ENCODE results near the gene CACNB2.

CACNB2 gene

GRCh38 chr10:18293536-18294510, 153.6 kb downstream of the CACNB2 start:
- DNase-seq (ENCODE audit: low read depth), result no peak

GRCh38 chr10:18294633-18295032, 154.4 kb downstream of the CACNB2 start:
- DNase-seq (ENCODE audit: low read depth), result no peak

DNA sequence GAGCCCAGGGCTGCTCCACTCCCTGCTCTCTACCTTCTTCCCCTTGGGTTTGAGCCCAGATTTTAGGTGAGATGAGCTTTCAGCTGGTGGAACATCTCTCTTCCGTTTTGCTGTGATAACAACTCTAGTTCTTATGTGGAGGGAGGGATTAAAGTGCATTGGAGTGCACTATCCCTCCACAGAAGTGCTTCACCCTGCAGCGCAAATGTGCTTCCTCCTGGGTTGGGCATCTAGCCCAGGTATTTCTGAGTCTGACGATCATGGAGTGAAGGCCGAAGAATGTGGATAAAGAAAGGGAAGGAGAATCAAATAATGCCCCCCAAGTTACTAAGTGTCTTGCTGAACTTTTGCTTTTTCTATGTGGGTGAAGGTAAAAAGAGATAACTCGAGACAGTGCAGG, 157.4 kb downstream of the CACNB2 start:
- DNase-seq (ENCODE audit: low read depth), result no peak

DNA sequence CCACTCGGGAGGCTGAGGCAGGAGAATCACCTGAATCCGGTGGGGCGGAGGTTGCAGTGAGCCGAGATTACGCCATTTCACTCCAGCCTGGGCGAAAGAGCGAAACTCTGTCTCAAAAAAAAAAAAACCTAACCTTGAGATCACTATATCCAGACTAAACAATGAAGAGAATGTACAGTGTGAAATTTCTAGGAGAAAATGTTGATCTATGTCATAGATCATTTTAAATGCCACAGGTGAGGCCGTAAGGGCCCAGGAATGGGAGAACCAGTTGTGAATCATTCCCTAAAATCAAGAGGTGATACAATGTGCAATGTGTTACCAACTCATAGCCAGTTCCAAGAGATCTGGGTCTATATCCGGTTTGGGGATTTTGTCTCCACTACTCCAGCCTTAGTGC, 158.0 kb downstream of the CACNB2 start:
- no peak for DNase-seq (ENCODE audit: low read depth)

- no peak for DNase-seq (ENCODE audit: low read depth)
Observed at GRCh38 chr10:18303851-18304801, 163.9 kb downstream of the CACNB2 start.

GRCh38 chr10:18306031-18306430, 165.8 kb downstream of the CACNB2 start:
- DNase-seq (ENCODE audit: low read depth), result no peak

- no peak for DNase-seq (ENCODE audit: low read depth)
Observed at GRCh38 chr10:18308600-18308999, 168.4 kb downstream of the CACNB2 start.

DNA sequence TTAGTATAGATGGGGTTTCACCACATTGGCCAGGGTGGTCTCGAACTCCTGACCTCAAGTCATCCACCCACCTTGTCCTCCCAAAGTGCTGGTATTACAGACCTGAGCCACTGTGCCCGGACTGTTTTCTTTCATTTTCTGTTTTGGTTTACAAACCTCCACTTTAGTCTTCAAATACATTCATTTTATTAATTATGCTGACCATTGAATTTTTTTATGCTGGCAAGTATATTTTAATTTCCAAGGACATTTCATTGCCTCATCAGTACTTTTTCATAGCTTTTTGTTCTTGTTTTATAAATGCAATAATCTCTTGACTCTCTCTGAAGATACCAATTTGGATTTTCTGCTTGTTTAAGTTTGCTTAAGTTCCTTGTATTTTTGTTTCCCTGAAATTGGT, 170.5 kb downstream of the CACNB2 start:
- no peak for DNase-seq (ENCODE audit: low read depth)

GRCh38 chr10:18312374-18313139, 172.3 kb downstream of the CACNB2 start:
- no peak for DNase-seq (ENCODE audit: low read depth)

- no peak for DNase-seq (ENCODE audit: low read depth)
Observed at GRCh38 chr10:18313140-18313530, 172.9 kb downstream of the CACNB2 start.

GRCh38 chr10:18313626-18314025, 173.4 kb downstream of the CACNB2 start:
- no peak for DNase-seq (ENCODE audit: low read depth)

DNA sequence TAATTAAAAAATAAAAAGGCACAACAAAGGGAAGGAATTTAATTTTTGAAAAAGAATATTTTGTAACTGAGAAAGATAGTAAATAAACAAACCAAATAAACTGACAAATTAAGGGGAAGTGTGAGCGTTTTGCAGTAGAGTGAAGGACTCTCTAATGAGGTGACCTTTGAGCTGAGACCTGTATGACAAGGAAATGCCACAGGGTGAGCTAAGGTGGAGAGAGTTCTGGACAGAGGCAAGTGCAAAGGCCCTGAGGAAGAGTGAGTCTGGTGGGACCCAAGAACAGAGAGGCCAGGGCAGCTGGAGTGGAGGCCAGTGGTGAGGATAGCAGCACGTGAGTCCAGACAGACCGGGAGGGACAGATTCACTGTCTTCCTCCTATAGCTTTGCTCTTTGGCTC, 179.4 kb downstream of the CACNB2 start:
- DNase-seq (ENCODE audit: low read depth), result no peak

DNA sequence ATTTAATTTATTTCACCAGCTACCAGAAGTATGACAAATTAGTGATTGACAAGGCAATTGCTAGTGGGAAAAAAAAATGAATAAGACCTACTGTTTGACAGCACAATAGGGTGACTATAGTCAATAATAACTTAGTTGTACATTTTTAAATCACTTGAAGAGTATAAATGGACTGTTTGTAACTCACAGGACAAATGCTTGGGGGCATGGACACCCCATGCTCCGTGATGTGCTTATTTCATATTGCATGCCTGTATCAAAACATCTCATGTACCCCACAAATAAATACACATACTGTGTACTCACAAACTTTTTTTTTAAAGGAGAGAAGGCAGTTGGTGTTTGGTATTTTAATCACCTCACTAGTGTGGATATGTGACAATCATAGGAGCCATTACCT, 181.1 kb downstream of the CACNB2 start:
- no peak for DNase-seq (ENCODE audit: low read depth)

GRCh38 chr10:18323916-18324315, 183.7 kb downstream of the CACNB2 start:
- no peak for DNase-seq (ENCODE audit: low read depth)

GRCh38 chr10:18325410-18325809, 185.2 kb downstream of the CACNB2 start:
- DNase-seq (ENCODE audit: low read depth), result no peak

GRCh38 chr10:18325889-18326531, 185.8 kb downstream of the CACNB2 start:
- DNase-seq (ENCODE audit: low read depth), result no peak

DNA sequence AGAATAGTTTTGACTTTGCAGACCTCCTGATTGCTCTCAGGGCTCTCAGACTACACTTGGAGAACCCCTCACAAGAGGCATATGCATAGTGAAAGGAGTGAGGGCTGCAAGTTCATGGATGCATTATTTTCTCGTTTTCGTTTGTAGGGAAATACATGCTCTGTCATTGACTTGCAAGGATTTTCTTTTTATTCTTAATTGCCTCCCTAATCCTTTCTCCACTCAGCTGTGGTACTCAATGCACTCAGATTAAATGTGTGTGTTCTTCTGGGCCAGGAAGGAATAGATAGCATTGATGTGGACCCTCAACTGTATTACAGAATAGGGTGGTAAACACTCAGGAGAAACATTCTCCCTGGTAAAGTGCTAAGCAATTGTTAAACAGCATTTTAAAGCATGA, 188.7 kb downstream of the CACNB2 start:
- DNase-seq (ENCODE audit: low read depth), result no peak

GRCh38 chr10:18332048-18332447, 191.8 kb downstream of the CACNB2 start:
- no peak for DNase-seq (ENCODE audit: low read depth)

- DNase-seq (ENCODE audit: low read depth), result no peak
Observed at GRCh38 chr10:18332484-18332883, 192.3 kb downstream of the CACNB2 start.

- DNase-seq (ENCODE audit: low read depth), result no peak
Observed at GRCh38 chr10:18333621-18334020, 193.4 kb downstream of the CACNB2 start.

DNA sequence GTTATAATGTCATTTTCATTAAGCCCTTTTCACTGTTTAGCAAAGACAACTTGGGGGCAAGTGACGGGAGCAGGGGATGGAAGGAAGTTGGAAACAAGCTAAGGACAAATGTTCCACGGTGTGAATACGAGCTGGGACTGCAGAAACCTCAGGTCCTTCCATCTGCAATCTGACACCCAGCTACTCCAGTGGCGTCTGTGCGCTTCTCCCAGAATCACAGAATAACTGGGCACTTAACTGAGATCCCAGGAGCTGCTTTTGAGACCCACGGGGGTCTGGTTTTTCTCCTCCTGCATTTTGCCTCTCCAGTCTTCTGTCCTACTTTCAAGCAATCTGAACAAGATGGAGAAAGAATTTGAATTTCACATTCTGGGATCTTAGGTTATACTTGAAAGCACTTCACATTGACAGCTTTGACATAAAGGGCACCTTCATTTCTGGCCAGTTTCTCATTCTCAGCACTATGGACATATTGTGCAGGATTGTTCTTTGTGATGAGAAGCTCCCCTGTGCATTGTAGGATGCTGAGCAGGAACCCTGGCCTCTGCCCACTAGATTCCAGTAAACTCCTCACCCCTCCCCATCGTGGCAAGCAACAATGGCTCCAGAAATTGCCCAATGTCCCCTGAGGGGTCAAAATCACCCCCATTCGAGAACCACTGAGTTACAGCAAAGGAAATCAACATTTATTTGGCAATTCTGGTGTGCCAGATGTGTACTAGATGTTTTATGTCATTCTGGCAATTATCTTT, 194.1 kb downstream of the CACNB2 start:
- DNase-seq (ENCODE audit: low read depth), result no peak
